HG02642 (cell line): Measurements from ENCODE around the gene RAB20.
"Not testable (repeated sequence)": the region's sequence is repeated elsewhere in the genome, so short reads cannot be mapped to it uniquely, and the experiment has no call there.

Source experiments
- ATAC-seq: cut with Tn5 transposase; IDR thresholded peaks from one replicate; pipeline ENCODE4 v1.9.1; 2021; ENCODE audit warnings: mild to moderate bottlenecking; ENCODE audit not compliant: unreplicated experiment, poor library complexity

The RAB20 gene

DNA sequence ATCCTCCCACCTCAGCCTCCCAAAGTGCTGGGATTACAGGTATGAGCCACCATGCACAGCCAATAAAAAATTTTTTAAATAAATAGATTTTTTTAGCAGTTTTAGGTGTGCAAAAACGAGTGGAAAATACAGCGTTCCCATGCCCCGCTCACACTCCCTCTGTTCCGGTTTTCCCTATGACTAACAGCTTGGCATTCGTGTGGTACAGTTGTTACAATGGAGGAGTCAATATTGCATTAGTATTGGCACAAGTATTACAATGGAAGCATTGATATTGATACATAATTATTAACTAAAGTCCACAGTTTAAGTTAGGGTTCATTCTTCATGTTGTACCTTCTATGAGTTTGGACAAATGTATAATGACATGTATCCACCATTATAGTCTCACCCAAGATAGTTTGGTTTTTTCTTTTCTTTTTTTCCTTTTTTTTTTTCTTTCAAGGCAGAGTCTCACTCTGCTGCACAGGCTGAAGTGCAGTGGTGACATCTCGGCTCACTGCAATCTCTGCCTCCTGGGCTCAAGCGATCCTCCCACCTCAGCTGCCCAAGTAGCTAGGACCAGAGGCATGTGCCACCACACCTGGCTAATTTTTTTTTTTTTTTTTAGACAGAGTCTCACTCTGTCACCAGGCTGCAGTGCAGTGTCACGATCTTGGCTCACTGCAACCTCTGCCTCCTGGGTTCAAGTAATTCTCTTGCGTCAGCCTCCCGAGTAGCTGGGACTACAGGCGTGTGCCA is 15.4 kb upstream of the RAB20 start:
- no peak for ATAC-seq

GRCh38 chr13:110576070-110576394 is 14.5 kb upstream of the RAB20 start:
- ATAC-seq: no peak

GRCh38 chr13:110575322-110576069 is 14.0 kb upstream of the RAB20 start:
- peak; percentile 80 for ATAC-seq

- ATAC-seq: no peak
Measured at GRCh38 chr13:110574161-110574560, 12.6 kb upstream of the RAB20 start.

- ATAC-seq: no peak
Measured at GRCh38 chr13:110572778-110573118, 11.2 kb upstream of the RAB20 start.

DNA sequence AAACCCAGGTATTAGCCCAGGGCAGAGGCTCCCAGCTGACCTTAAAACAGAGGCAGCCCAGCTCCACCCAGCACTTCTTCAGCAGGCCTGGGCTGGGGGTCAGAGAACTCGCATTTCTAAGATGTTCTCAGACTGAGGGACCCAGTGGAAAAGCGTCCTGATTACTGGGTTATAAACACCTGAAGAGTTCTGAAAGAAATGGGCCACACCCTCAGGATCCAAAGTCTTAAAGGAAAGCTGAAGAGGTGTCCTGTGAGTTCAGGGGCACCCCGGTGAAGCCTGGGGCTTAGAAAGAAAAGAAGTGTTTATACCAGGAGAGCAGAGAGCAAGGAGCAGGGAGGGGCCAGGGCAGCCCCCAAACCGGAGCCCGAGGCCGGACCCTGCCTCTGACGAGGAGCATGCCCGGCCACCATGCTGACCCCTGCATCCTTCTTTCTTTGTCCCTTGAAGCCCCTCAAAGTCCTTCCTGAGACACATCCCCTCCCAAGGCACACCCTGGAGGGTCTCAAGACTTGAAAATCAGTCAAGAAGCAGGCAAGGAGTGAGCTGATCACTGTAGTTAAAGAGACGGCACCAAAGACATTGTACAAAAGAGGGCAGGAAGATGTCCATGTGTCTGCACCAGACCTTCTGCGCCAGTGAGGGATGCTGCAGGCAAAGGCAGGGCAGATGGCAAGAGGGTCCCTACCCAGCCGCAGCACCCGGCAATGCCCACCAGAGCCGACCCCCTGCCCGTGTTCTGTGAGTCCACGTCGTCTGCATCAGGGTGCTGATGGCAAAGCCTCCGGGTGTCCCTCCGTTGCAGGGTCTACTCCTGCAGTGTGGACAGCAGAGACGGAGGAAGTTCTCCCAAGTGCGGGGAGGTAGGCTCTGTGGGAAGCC is 10.6 kb upstream of the RAB20 start:
- no peak for ATAC-seq

- no peak for ATAC-seq
Measured at GRCh38 chr13:110570886-110571285, 9.4 kb upstream of the RAB20 start.

GRCh38 chr13:110569962-110570361 is 8.4 kb upstream of the RAB20 start:
- not testable (repeated sequence) for ATAC-seq

DNA sequence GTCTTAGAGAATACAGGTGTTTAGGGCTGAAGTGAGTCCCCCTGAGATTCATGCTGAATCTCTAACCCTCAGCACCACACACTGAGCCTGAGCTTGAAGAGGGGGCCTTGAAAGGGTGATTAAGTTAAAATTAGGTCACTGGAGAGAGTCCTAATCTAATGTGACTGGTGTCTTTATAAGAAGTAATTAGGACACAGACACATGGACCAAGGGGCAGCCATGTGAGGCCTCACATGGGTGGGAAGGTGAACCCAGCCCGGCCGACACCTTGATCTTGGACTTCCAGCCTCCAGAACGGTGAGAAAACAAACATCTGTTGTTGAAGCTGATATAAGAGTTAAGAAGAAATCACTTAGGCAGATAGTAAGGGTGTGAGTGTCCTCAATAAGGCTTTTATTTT is 7.1 kb upstream of the RAB20 start:
- no peak for ATAC-seq

- no peak for ATAC-seq
Measured at GRCh38 chr13:110566171-110566570, 4.6 kb upstream of the RAB20 start.

DNA sequence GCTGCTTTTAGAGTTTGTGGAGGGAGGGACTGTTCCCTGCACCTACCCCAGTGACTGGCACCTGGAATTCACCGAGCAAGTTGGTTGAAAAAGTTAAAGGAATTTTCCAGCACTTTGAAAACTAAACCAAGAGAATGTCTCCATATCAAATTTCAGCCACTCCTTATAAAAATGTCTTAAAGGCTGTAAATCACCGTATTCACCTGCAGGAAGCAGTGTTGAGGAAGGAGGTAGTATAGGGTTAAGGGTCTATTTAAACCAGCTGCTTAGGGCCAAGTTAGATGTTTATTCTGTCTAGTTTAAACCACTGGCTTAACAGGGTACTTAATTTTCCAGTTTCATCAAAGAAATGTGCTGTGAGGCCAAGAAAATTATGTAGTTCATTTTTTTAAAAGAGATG is 3.8 kb upstream of the RAB20 start:
- no peak for ATAC-seq

- ATAC-seq: no peak
Measured at GRCh38 chr13:110564472-110564985, 3.0 kb upstream of the RAB20 start.

- ATAC-seq: no peak
Measured at GRCh38 chr13:110563463-110563774, 1.9 kb upstream of the RAB20 start.

DNA sequence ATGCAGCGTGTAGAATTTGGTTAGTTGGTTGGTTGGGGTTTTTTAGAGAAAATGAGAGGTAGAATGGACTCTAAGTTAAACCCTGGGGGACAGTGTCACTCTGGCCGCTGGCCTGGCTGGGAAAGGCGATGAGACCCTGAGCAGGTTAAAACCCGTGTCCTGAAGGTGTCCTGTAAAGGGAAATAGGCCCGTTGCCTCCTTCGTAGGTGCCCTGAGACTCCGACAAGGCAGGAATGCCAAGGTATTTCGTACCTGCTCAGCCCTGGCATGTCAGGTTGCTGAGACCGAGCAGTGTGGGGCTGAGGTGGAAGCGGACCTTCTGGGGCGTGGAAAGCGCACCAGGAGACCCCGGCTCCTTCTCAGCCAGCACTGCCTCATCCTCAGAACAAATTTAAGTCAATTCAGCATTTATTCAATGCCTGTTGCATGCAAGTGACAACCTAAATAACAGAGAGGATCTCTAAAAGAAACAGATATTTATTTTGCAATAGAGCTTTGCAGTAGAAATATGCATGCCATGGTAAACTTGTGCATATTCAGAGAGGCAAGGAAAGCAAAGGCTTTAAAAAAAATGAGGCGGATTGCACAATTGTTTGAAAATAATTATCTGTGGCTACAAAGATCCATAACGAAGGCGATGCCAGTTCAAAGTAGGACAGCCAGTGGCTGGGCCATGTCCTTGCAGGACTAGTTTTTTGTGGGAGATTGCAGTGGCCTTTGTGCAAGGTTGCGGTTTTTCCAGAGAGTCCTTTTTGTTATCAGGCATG is 1.4 kb upstream of the RAB20 start:
- ATAC-seq: no peak

DNA sequence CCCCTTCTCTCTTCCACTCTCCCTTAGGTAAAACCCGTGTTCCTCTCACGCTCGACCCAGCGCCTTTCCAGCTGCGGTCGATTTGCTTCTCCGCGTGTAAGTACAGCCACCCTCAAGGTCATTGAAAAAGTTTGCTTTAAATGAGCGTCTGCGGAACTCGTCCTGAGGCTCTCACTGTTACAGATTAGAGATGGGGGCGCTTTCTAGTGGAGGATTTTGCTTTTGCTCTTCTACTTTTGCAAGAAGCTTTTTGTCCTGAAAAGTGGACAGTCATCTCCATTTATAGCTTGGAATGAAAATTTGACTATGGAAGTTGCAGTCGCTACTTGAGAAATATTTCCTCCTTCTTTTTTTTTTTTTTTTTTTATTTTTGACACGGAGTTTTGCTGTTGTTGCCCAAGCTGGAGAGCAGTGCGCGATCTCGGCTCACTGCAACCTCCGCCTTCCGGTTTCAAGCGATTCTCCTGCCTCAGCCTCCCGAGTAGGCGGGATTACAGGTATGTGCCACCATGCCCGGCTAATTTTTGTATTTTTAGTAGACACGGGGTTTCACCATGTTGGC is 595 bp upstream of the RAB20 start:
- no peak for ATAC-seq

- ATAC-seq: peak; percentile 0
Measured at GRCh38 chr13:110560601-110561343, 750 bp downstream of the RAB20 start.

- no peak for ATAC-seq
Measured at GRCh38 chr13:110559986-110560385, 1.5 kb downstream of the RAB20 start.

- no peak for ATAC-seq
Measured at GRCh38 chr13:110559429-110559943, 2.0 kb downstream of the RAB20 start.

DNA sequence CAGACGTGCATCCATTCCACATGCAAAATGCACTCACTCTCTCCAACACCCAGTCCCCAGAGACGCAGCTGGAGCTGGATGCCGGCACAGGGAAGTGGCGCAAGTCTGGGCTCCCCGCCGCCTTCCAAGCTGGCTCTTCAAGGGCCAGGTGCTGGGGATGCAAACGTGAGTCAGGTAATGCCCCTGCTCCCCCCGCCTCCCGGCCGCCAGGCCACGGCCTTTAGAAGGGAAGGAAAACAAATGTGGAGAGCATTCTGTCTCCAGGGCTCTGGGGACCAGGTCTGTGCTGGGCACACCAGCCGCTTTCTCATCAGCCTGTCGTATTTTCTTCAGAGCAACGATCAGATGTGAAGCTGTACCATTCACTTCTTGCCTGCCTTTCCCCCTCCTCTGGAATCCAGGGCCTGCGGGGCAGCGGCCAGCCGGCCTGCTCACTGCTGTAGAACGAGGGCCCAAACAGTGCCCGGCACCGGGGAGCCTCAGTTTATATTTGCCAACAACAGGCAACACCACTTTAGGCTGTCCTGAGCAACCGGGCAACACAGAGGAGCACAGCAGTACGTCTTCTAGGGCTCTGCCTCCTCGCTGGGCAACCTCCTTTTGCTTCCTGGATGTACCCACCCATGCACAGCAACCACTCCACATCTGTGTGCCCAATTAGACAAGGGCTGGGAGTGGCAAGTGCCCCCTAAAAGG is 3.8 kb downstream of the RAB20 start:
- ATAC-seq: no peak
